Measurements from ENCODE around the gene RHBDD1. TPM values are rescaled to one million over a fixed set of nuclear protein-coding genes. Genes with fewer than 3 reads are reported as not detected.
"Not testable (repeated sequence)": the region's sequence is repeated elsewhere in the genome, so short reads cannot be mapped to it uniquely, and the experiment has no call there.

Gene RHBDD1
- total RNA-seq, 1 donor from 2014 or later: 39.9 TPM

DNA sequence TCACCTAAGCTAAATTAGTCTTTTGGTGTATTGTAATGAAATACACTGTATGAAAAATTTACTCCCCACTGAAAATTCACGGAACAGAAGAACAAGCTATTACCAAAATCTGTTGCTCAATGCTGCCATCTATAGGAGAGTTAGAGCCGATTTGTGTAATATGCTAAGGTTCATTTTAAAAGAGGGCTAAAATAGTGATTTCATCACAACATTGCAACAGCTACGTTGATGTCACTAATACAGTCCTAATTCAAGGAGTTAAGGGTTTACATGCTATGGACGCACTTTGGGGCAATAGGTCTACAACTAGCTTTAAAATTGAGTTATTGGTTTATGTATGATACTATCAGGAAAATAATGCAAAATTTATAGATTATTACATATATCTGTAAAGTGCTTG is 33.3 kb upstream of the RHBDD1 start:
- Mint-ChIP-seq H3K9me3 (no peaks in the 10 kb centered on the region), H3K27me3 (ENCODE audit: insufficient read depth) (peaks cover 21% of the 10 kb centered on the region), H3K36me3 (ENCODE audit: low read depth) (no peaks in the 10 kb centered on the region), H3K27ac (no peak overlapping the region), H3K4me1 (ENCODE audit: low read depth) (peaks cover 17% of the 10 kb centered on the region), H3K4me3 (no peak overlapping the region)
- intact Hi-C loops (cut with micrococcal nuclease): loop anchor here (1.0 to 5.0 kb wide), 8 partner anchors 183 to 1134 kb away; no protein-coding TSS in a partner anchor
- DNase-seq (ENCODE audit: low spot score): no peak

DNA sequence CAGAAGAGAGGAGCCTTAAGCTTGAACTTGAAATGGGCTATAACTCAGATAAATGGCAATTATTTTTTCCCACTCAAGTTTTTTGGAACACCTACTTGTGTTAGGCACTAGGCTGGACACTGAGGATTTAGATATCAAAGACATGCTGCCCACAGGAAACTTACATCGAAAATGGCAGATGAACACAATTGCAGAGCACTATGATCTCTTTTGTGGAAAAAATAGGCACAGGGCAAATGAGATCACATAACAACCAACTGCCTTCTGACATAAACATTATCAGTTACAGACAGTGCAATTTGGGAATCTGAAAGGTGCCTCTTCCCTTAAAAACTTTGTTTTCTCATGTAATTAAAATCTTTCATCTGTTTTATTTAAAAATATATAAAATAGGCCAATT is 32.4 kb upstream of the RHBDD1 start:
- Mint-ChIP-seq H3K36me3 (ENCODE audit: low read depth) (no peaks in the 10 kb centered on the region), H3K9me3 (no peaks in the 10 kb centered on the region), H3K4me3 (no peak overlapping the region), H3K27me3 (ENCODE audit: insufficient read depth) (peaks cover 21% of the 10 kb centered on the region), H3K4me1 (ENCODE audit: low read depth) (peaks cover 17% of the 10 kb centered on the region), H3K27ac (no peak overlapping the region)
- intact Hi-C loops (cut with micrococcal nuclease): loop anchor here (1.0 to 5.0 kb wide), 4 partner anchors 8 to 816 kb away; no protein-coding TSS in a partner anchor
- DNase-seq (ENCODE audit: low spot score): no peak

DNA sequence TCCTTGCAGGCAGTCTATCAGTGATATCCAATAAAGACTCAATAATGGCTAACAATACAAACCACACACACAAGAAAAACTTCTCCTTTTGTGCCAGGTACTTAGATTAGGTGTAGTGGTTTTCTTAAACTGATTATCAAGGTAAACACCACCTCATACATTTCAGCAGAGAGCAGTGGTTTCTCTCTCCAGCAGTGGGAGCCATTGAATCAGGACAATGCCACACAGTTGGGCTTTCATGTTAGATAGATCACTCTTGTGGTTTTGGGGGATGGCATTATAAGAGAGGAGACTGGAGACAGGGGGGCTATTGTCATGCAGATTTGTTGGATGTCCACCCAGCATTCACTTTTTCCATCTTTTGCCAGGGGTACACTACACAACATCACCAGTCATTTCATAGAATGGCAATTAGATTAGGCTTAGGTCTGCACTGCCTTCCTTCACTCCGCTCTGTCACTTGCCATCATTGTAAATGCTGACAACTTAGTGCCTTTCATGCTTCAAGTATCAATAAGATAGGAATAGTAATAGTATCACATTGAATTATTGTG is 22.6 kb upstream of the RHBDD1 start:
- Mint-ChIP-seq H3K36me3 (ENCODE audit: low read depth) (no peaks in the 10 kb centered on the region), H3K4me1 (ENCODE audit: low read depth) (no peaks in the 10 kb centered on the region), H3K27me3 (ENCODE audit: insufficient read depth) (peaks cover 34% of the 10 kb centered on the region), H3K4me3 (no peak overlapping the region), H3K9me3 (no peaks in the 10 kb centered on the region), H3K27ac (no peak overlapping the region)
- intact Hi-C loops (cut with micrococcal nuclease): loop anchor here (1.0 kb wide), 1 partner anchor 172 kb away; no protein-coding TSS in a partner anchor
- no peak for DNase-seq (ENCODE audit: low spot score)

DNA sequence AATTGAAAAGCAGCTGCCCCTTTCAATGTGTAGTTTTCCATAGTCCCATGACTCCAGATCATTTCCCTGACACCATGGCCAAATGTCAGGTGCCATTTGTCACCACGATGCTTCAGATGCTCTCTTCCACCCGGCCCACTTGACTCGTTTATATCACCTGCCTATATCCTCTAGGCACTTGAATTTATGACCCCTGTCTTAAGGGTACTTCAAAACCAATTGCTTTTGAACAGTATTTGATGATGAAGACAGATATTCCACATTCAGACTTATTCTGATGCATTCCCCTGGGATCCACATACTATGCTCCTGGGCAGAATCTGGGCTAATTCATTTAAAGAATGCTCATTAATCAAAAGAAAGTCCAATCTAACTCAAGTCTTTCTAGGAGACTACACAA is 16.9 kb upstream of the RHBDD1 start:
- no peak for DNase-seq (ENCODE audit: low spot score)
- intact Hi-C loops (cut with micrococcal nuclease): no loop called here
- Mint-ChIP-seq H3K27me3 (ENCODE audit: insufficient read depth) (peaks cover 13% of the 10 kb centered on the region), H3K4me1 (ENCODE audit: low read depth) (no peaks in the 10 kb centered on the region), H3K4me3 (no peak overlapping the region), H3K9me3 (no peaks in the 10 kb centered on the region), H3K27ac (no peak overlapping the region), H3K36me3 (ENCODE audit: low read depth) (no peaks in the 10 kb centered on the region)

DNA sequence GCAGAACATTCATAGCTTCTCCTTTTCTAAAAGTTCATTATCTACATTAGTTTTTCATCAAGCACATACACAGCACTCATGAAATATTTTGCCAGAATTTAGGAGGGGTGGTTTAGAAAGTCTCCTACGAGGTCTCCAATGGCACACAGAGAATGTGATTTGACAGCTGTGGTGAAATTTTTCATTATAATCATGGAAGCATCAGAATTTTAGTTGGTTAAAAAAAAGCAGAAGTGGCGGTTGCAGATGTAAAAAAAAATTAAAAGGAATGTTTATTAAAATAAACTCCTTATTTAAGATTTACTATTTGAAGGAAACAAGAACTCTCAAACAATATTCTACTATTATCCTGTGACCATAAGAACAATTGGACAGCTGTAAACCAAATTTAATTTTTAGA is 10.8 kb upstream of the RHBDD1 start:
- Mint-ChIP-seq H3K36me3 (ENCODE audit: low read depth) (peaks cover 2% of the 10 kb centered on the region), H3K27me3 (ENCODE audit: insufficient read depth) (no peaks in the 10 kb centered on the region), H3K4me3 (no peak overlapping the region), H3K9me3 (no peaks in the 10 kb centered on the region), H3K4me1 (ENCODE audit: low read depth) (no peaks in the 10 kb centered on the region), H3K27ac (no peak overlapping the region)
- intact Hi-C loops (cut with micrococcal nuclease): no loop called here
- DNase-seq (ENCODE audit: low spot score): no peak

DNA sequence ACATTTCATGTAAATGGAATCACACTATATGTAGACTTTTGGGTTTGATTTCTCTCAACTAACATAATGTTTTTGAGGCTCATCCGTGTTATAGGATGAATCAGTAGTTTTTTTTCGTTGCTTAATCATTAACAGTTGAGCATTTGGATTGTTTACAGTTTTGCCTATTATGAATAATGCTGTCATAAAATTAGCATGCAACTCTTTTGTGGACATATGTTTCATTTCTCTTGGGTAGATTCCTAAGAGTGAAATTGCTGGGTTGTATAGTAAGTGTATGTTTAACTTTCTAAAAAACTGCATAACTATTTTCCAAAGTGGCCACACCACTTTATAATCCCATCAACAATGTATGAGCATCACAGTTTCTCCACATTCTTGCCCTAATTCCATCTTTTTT is 7.7 kb upstream of the RHBDD1 start:
- Mint-ChIP-seq H3K36me3 (ENCODE audit: low read depth) (peaks cover 16% of the 10 kb centered on the region), H3K27ac (no peak overlapping the region), H3K4me1 (ENCODE audit: low read depth) (peaks cover 9% of the 10 kb centered on the region), H3K4me3 (no peak overlapping the region), H3K27me3 (ENCODE audit: insufficient read depth) (no peaks in the 10 kb centered on the region), H3K9me3 (no peaks in the 10 kb centered on the region)
- DNase-seq (ENCODE audit: low spot score): no peak
- intact Hi-C loops (cut with micrococcal nuclease): no loop called here

DNA sequence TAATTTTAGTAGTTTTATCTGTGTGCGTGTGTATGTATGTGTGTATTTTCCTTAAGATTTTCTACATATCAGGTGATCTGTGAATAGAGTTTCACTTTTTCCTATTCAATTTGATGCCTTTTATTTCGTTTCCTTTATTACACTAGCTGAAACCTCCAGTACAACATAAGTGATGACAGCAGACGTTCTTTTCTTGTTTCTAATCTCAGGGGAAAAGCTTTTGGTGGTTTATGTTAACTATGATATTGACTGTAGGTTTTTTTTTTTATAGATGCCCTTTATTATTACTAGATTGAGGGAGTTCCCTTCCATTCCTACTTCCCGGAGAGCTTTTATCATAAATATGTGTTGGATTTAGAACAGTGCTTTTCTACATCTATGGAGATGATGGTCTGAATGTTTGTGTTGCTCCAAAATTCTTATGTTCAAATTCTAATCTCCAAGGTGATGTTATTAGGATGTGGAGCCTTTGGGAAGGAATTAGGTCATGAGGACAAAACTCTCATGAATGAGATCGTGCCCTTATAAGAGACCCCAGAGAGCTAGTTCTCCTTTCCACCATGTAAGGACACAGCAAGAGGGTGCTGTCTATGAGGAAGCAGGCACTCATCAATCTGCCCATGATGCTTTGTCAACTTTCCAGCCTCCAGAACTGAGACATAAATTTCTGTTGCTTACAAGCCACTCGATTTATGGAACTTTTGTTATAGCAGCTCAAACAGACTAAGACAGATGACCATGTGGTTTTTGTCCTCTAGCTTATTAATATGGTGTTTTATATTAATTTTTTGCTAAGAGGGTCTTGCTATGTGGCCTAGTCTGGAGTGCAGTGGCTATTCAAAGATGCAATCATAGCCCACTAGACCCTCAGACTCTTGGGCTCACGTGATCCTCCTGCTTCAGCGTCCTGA is 5.9 kb upstream of the RHBDD1 start:
- H3K27ac Mint-ChIP-seq: no peak overlapping the region
- no peak for DNase-seq (ENCODE audit: low spot score)
- H3K36me3 Mint-ChIP-seq (ENCODE audit: low read depth): peaks cover 24% of the 10 kb centered on the region
- H3K4me3 Mint-ChIP-seq: no peak overlapping the region
- no peaks in the 10 kb centered on the region for H3K27me3 Mint-ChIP-seq (ENCODE audit: insufficient read depth)
- H3K9me3 Mint-ChIP-seq: no peaks in the 10 kb centered on the region
- peaks cover 23% of the 10 kb centered on the region for H3K4me1 Mint-ChIP-seq (ENCODE audit: low read depth)
- intact Hi-C loops (cut with micrococcal nuclease): no loop called here

DNA sequence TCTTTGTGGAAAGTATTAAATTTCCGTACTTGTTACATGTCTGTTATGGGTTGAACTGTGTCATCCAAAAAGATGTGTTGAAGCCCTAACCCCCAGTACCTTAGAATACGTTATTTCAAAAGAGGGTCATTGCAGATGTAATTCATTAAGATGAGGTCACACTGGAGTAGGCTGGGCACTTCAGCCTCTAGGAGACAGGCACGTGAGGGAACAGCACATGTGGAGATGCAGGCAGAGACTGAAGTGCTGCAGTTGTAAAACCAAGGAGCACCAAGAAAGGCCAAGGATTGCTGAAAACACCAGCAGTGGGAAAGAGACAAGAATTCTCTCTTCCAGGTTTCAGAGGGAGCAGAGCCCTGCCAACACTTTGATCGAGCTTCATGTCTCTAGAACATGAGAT is 4.6 kb upstream of the RHBDD1 start:
- intact Hi-C loops (cut with micrococcal nuclease): no loop called here
- peak overlapping the region; percentile 37 for H3K4me3 Mint-ChIP-seq
- no peak overlapping the region for H3K27ac Mint-ChIP-seq
- DNase-seq (ENCODE audit: low spot score): no peak
- peaks cover 23% of the 10 kb centered on the region for H3K4me1 Mint-ChIP-seq (ENCODE audit: low read depth)
- no peaks in the 10 kb centered on the region for H3K27me3 Mint-ChIP-seq (ENCODE audit: insufficient read depth)
- no peaks in the 10 kb centered on the region for H3K9me3 Mint-ChIP-seq
- peaks cover 24% of the 10 kb centered on the region for H3K36me3 Mint-ChIP-seq (ENCODE audit: low read depth)

DNA sequence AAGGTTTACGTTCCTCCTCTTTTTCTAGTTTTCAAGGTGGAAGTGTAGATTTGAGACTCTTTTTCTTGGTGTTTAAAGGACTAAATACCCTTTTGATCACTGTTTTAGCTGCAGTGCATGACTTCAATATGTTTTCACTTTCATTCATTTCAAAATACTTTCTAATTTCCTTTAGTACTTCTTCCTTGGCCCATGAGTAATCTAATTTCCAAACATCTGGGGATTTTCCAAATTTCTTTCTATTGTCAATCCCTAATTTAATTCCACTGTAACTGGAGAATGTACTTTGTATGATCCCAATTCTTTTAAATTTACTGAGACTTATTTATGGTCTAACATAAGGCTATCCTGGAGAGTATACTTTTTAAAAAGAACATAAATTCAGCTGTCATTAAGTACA is 3.8 kb upstream of the RHBDD1 start:
- H3K27ac Mint-ChIP-seq: no peak overlapping the region
- intact Hi-C loops (cut with micrococcal nuclease): no loop called here
- no peak for DNase-seq (ENCODE audit: low spot score)
- no peaks in the 10 kb centered on the region for H3K27me3 Mint-ChIP-seq (ENCODE audit: insufficient read depth)
- H3K4me1 Mint-ChIP-seq (ENCODE audit: low read depth): peaks cover 28% of the 10 kb centered on the region
- no peak overlapping the region for H3K4me3 Mint-ChIP-seq
- H3K9me3 Mint-ChIP-seq: no peaks in the 10 kb centered on the region
- peaks cover 24% of the 10 kb centered on the region for H3K36me3 Mint-ChIP-seq (ENCODE audit: low read depth)

DNA sequence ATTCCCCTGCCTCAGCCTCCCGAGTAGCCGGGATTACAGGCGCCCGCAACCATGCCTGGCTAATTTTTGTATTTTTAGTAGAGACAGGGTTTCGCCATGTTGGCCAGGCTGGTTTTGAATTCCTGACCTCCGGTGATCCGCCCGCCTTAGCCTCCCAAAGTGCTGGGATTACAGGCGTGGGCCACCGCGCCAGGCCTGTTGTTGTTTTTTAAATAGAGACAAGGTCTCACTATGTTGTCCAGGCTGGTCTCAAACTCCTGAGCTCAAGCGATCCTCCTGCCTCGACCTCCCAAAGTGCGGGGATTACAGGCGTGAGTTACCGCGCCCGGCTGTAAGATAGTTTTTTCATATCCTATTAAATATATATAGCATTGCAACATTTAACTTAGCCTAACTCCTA is 974 bp upstream of the RHBDD1 start:
- intact Hi-C loops (cut with micrococcal nuclease): loop anchor here (1.0 to 5.0 kb wide), 6 partner anchors 37 to 1888 kb away; partner anchors contain the start of gene DOCK10
- peaks cover 29% of the 10 kb centered on the region for H3K36me3 Mint-ChIP-seq (ENCODE audit: low read depth)

DNA sequence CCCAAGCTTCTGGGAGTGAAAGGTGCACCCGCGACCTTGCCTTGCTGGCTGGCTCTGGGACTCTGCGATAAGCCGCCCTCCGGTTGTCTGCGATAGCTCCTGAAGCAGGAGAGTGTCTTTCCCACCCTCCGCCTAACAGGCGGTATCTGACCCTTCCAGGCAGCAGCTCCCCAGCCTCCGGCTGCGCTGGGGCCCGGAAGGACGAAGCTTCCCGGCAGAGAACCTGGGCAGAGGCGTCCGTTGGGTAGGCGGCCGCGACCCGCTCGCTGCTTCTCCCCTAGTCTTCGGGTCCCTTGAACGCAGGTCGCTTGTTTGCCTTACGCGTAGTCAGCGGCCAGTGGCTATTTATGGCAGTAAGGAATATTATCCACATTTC is 446 bp upstream of the RHBDD1 start:
- H3K27me3 Mint-ChIP-seq (ENCODE audit: insufficient read depth): no peaks in the 10 kb centered on the region
- intact Hi-C loops (cut with micrococcal nuclease): loop anchor here (1.0 to 5.0 kb wide), 6 partner anchors 37 to 1888 kb away; partner anchors contain the start of gene DOCK10
- peak overlapping the region; percentile 92 for H3K4me3 Mint-ChIP-seq
- peaks cover 33% of the 10 kb centered on the region for H3K36me3 Mint-ChIP-seq (ENCODE audit: low read depth)
- no peaks in the 10 kb centered on the region for H3K9me3 Mint-ChIP-seq
- no peak for DNase-seq (ENCODE audit: low spot score)
- H3K27ac Mint-ChIP-seq: peak overlapping the region; percentile 99
- peaks cover 61% of the 10 kb centered on the region for H3K4me1 Mint-ChIP-seq (ENCODE audit: low read depth)

More for the DNA sequence above, 974 bp upstream of the RHBDD1 start:
- H3K9me3 Mint-ChIP-seq; H3K27me3 Mint-ChIP-seq (ENCODE audit: insufficient read depth); DNase-seq (ENCODE audit: low spot score): not testable (repeated sequence)
- Mint-ChIP-seq H3K4me1 (ENCODE audit: low read depth) (peaks cover 56% of the 10 kb centered on the region), H3K27ac (peak overlapping the region; percentile 99), H3K4me3 (peak overlapping the region; percentile 92)

DNA sequence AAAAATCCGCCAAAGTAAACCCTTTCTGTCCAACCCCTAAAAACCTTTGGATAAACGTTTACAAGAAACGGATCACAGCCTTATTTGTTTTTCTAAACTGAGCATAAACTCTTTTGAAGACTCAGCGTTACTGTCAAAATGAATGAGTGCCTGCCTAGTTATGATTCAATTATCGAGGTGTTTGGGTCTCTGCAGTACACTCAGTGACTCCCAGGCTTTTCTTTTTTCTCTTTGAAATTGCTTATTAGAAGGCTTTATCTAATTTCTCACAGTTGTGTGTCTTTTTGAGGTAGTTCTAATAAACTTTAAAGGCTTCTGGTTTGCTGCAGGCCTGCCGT is 663 bp downstream of the RHBDD1 start:
- H3K4me1 Mint-ChIP-seq (ENCODE audit: low read depth): peaks cover 66% of the 10 kb centered on the region
- intact Hi-C loops (cut with micrococcal nuclease): loop anchor here (1.0 to 5.0 kb wide), 10 partner anchors 36 to 1889 kb away; partner anchors contain the start of genes DOCK10, IRS1 and MFF
- no peaks in the 10 kb centered on the region for H3K9me3 Mint-ChIP-seq
- peak overlapping the region; percentile 92 for H3K4me3 Mint-ChIP-seq
- peaks cover 33% of the 10 kb centered on the region for H3K36me3 Mint-ChIP-seq (ENCODE audit: low read depth)
- DNase-seq (ENCODE audit: low spot score): no peak
- H3K27me3 Mint-ChIP-seq (ENCODE audit: insufficient read depth): no peaks in the 10 kb centered on the region
- peak overlapping the region; percentile 99 for H3K27ac Mint-ChIP-seq

DNA sequence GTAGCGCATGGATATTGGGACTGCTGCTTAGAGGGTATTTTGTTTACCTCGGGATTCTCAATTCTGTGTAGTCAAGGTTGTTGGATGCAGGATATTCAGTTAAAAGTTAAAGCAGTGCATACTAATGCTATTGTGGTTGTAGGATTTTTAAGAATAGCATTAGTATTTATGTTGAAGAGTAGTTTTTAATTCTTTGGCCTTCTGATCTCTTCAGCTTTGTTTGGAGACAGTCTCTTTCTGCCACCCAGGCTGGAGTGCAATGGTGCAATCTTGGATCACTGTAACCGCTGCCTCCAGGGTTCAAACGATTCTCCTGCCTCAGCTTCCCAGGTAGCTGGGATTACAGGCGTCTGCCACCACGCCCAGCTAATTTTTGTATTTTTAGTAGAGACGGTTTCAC is 1.5 kb downstream of the RHBDD1 start:
- Mint-ChIP-seq H3K9me3 (no peaks in the 10 kb centered on the region), H3K4me1 (ENCODE audit: low read depth) (peaks cover 61% of the 10 kb centered on the region), H3K36me3 (ENCODE audit: low read depth) (peaks cover 34% of the 10 kb centered on the region), H3K27ac (peak overlapping the region; percentile 99), H3K4me3 (peak overlapping the region; percentile 92), H3K27me3 (ENCODE audit: insufficient read depth) (no peaks in the 10 kb centered on the region)
- intact Hi-C loops (cut with micrococcal nuclease): loop anchor here (2.0 to 5.0 kb wide), 6 partner anchors 35 to 1890 kb away; partner anchors contain the start of gene DOCK10
- no peak for DNase-seq (ENCODE audit: low spot score)

All from activated T-helper 1 cell treated with anti-CD3 and anti-CD28 coated beads, Interleukin-12 subunit alpha, Interleukin-12 subunit beta, Interleukin-2, Interleukin-4 antibody, amounts not matched to agents 30 ng/mL and 10 ng/mL and 1 ng/mL, durations not matched to agents 14 hours and 24 hours and 36 hours (primary cell).